Loucy (cell line): ENCODE measurements around the gene DSCAML1.

Experiments used
- H2AFZ ChIP-seq: fragments of 200-600 bp; sonication (generic); 2 replicates; pipeline ENCODE4 v1.6.0; 2016; ENCODE audit warnings: antibody characterized with exemption, mild to moderate bottlenecking, low read length, moderate library complexity
- H3F3A ChIP-seq: fragments of 200-600 bp; 2 replicates; pipeline ENCODE4 v1.6.0; 2016; ENCODE audit warnings: antibody characterized with exemption, low read depth, mild to moderate bottlenecking
- H3K27me3 ChIP-seq: fragments of 200-600 bp; sonication (generic); 2 replicates; pipeline ENCODE4 v1.6.1; 2014; ENCODE audit warnings: low read length, mild to moderate bottlenecking; ENCODE audit not compliant: insufficient read depth, poor library complexity, severe bottlenecking
- H3K36me3 ChIP-seq: fragments of 200-600 bp; sonication (generic); 2 replicates; pipeline ENCODE4 v1.6.1; 2016; ENCODE audit warnings: low read length; ENCODE audit not compliant: insufficient read depth
- H3K4me1 ChIP-seq: fragments of 200-600 bp; sonication (generic); 2 replicates; pipeline ENCODE4 v1.5.1; 2014; ENCODE audit warnings: low read length, mild to moderate bottlenecking; ENCODE audit not compliant: insufficient read depth, poor library complexity, severe bottlenecking
- H3K4me2 ChIP-seq: fragments of 200-600 bp; sonication (generic); 2 replicates; pipeline ENCODE4 v1.6.0; 2014; ENCODE audit warnings: antibody characterized with exemption, low read length, low read depth, mild to moderate bottlenecking; ENCODE audit not compliant: poor library complexity, severe bottlenecking
- H3K4me3 ChIP-seq: fragments of 200-600 bp; sonication (generic); 2 replicates; pipeline ENCODE4 v1.5.1; 2014; ENCODE audit warnings: low read length, mild to moderate bottlenecking, mixed read lengths; ENCODE audit not compliant: poor library complexity, severe bottlenecking
- H3K79me2 ChIP-seq: fragments of 200-600 bp; sonication (generic); 2 replicates; pipeline ENCODE4 v1.6.1; 2014; ENCODE audit warnings: low read length; ENCODE audit not compliant: insufficient read depth
- H3K9ac ChIP-seq: fragments of 200-600 bp; sonication (generic); 2 replicates; pipeline ENCODE4 v1.6.0; 2014; ENCODE audit warnings: mild to moderate bottlenecking, low read depth, low read length, moderate library complexity; ENCODE audit not compliant: poor library complexity, severe bottlenecking
- H3K9me2 ChIP-seq: fragments of 200-600 bp; sonication (generic); replicated peaks from 2 replicates; pipeline ENCODE4 v1.6.1; 2016; ENCODE audit warnings: low read depth, low read length, mixed read lengths
- H3K9me3 ChIP-seq: fragments of 200-600 bp; sonication (generic); 2 replicates; pipeline ENCODE4 v1.6.1; 2014; ENCODE audit warnings: mild to moderate bottlenecking, antibody characterized with exemption, low read length, low read depth; ENCODE audit not compliant: insufficient read depth
- H4K20me1 ChIP-seq: fragments of 200-600 bp; sonication (generic); 2 replicates; pipeline ENCODE4 v1.6.0; 2014; ENCODE audit warnings: antibody characterized with exemption, low read length, mild to moderate bottlenecking; ENCODE audit not compliant: insufficient read depth, poor library complexity, severe bottlenecking
- EZH2phosphoT487 ChIP-seq: fragments of 200-600 bp; IDR thresholded peaks from 2 replicates; pipeline ENCODE4 v1.6.1; 2018; ENCODE audit warnings: antibody characterized with exemption, mild to moderate bottlenecking, moderate library complexity, borderline replicate concordance
- TF ChIP-seq, protein P1 (sequence below): fragments of 200-600 bp; sonication (generic); conservative IDR thresholded peaks from 2 replicates; pipeline ENCODE4 v1.5.1; 2014; ENCODE audit warnings: mild to moderate bottlenecking, antibody characterized with exemption, low read length

DSCAML1 gene

GRCh38 chr11:117519170-117519569, 277.8 kb downstream of the DSCAML1 start:
- Histone ChIP-seq H3K79me2 (no peaks in the 10 kb centered on the region), H3K27me3 (no peaks in the 10 kb centered on the region), H3K9me3 (no peaks in the 10 kb centered on the region), H3K9ac (no peak overlapping the region), H3K36me3 (no peaks in the 10 kb centered on the region), H3K9me2 (no peaks in the 10 kb centered on the region), H3F3A (no peaks in the 10 kb centered on the region), H3K4me3 (no peak overlapping the region), H2AFZ (no peak overlapping the region), H4K20me1 (no peaks in the 10 kb centered on the region), H3K4me1 (no peaks in the 10 kb centered on the region), H3K4me2 (no peak overlapping the region)
- no peak for TF ChIP-seq EZH2phosphoT487
- TF ChIP-seq, protein P1, sequence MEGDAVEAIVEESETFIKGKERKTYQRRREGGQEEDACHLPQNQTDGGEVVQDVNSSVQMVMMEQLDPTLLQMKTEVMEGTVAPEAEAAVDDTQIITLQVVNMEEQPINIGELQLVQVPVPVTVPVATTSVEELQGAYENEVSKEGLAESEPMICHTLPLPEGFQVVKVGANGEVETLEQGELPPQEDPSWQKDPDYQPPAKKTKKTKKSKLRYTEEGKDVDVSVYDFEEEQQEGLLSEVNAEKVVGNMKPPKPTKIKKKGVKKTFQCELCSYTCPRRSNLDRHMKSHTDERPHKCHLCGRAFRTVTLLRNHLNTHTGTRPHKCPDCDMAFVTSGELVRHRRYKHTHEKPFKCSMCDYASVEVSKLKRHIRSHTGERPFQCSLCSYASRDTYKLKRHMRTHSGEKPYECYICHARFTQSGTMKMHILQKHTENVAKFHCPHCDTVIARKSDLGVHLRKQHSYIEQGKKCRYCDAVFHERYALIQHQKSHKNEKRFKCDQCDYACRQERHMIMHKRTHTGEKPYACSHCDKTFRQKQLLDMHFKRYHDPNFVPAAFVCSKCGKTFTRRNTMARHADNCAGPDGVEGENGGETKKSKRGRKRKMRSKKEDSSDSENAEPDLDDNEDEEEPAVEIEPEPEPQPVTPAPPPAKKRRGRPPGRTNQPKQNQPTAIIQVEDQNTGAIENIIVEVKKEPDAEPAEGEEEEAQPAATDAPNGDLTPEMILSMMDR: no peak

DNA sequence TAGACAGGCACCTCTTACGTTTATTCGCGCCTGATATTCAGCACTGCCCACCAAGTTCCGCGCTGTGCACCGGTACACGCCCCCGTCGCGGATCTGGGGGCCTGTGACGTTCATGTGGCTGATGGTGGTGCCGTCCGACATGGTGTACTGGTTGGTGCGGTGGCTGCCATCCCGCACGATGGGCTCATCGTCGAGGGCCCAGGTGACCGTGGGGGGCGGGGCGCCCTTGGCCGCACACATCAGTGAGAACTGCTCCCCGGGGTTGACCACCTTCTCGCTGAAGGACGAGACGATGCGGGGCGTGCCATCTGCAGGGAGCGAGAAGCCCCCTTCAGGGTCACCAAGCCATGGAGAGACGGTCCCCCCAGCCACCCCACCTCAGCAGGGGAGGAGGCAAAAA, 278.6 kb downstream of the DSCAML1 start:
- no peak for TF ChIP-seq EZH2phosphoT487
- TF ChIP-seq, protein P1: no peak
- Histone ChIP-seq H3K9me2 (no peaks in the 10 kb centered on the region), H4K20me1 (no peaks in the 10 kb centered on the region)

GRCh38 chr11:117517097-117517496, 279.9 kb downstream of the DSCAML1 start:
- Histone ChIP-seq H2AFZ (no peak overlapping the region), H3K79me2 (no peaks in the 10 kb centered on the region), H3K27me3 (no peaks in the 10 kb centered on the region), H3K4me2 (no peak overlapping the region), H4K20me1 (no peaks in the 10 kb centered on the region), H3K9me2 (no peaks in the 10 kb centered on the region), H3K4me3 (no peak overlapping the region), H3K4me1 (no peaks in the 10 kb centered on the region), H3K9ac (no peak overlapping the region), H3F3A (no peaks in the 10 kb centered on the region), H3K9me3 (no peaks in the 10 kb centered on the region), H3K36me3 (no peaks in the 10 kb centered on the region)
- TF ChIP-seq EZH2phosphoT487: no peak
- TF ChIP-seq, protein P1: no peak

More for the DNA sequence above, 278.6 kb downstream of the DSCAML1 start:
- H3K27me3 ChIP-seq: no peaks in the 10 kb centered on the region
- no peak overlapping the region for H3K9ac ChIP-seq
- no peaks in the 10 kb centered on the region for H3K36me3 ChIP-seq
- no peaks in the 10 kb centered on the region for H3K9me3 ChIP-seq
- no peaks in the 10 kb centered on the region for H3K79me2 ChIP-seq
- H3K4me2 ChIP-seq: no peak overlapping the region
- H3F3A ChIP-seq: no peaks in the 10 kb centered on the region
- H3K4me1 ChIP-seq: no peaks in the 10 kb centered on the region
- no peak overlapping the region for H2AFZ ChIP-seq
- no peak overlapping the region for H3K4me3 ChIP-seq
